T47D (cell line): ENCODE data around the gene SPRED2.

Experiments
- DNase-seq, 2 experiments: peaks; one replicate each; pipeline versions ENCODE4 v3.0.0 to v3.0.0-alpha.2; 2011 to 2012; ENCODE audit warnings: low read depth in 1 of 2, low spot score in 1 of 2
- JUND ChIP-seq: IDR thresholded peaks from 2 replicates; pipeline ENCODE4 v1.6.1; 2012; ENCODE audit warnings: low read depth
- in situ Hi-C: cut with HindIII; loops from 2 replicates; pipeline ENCODE4 v1.10.0; 2016; ENCODE audit warnings: low sequenced_read_pairs, low pct_unique_long_range_greater_than_20kb

Gene SPRED2

GRCh38 chr2:65309699-65310098 is 122.7 kb downstream of the SPRED2 start:
- in situ Hi-C loops = no loop called here
- no peak for TF ChIP-seq JUND
- peak; percentile 52 to 98 for DNase-seq

- no peak for DNase-seq
- TF ChIP-seq JUND = no peak
- in situ Hi-C loops = no loop called here
These were observed 126.5 kb downstream of the SPRED2 start for GRCh38 chr2:65305934-65306333.

- TF ChIP-seq JUND = no peak
- DNase-seq = peak in 1 of 2 experiments; percentile 63
- in situ Hi-C loops = no loop called here
These were observed 131.4 kb downstream of the SPRED2 start for GRCh38 chr2:65300761-65301711.

- TF ChIP-seq JUND = no peak
- in situ Hi-C loops = no loop called here
- DNase-seq = peak in 1 of 2 experiments; percentile 96
These were observed 132.2 kb downstream of the SPRED2 start for GRCh38 chr2:65300134-65300760.

- DNase-seq = no peak
- TF ChIP-seq JUND = no peak
- in situ Hi-C loops = no loop called here
These were observed 133.2 kb downstream of the SPRED2 start for GRCh38 chr2:65299246-65299645.

GRCh38 chr2:65298089-65298488 is 134.3 kb downstream of the SPRED2 start:
- in situ Hi-C loops = no loop called here
- TF ChIP-seq JUND = no peak
- no peak for DNase-seq

- TF ChIP-seq JUND = no peak
- no peak for DNase-seq
- in situ Hi-C loops = no loop called here
These were observed 134.9 kb downstream of the SPRED2 start for GRCh38 chr2:65297544-65297943.

GRCh38 chr2:65296971-65297370 is 135.4 kb downstream of the SPRED2 start:
- in situ Hi-C loops = no loop called here
- TF ChIP-seq JUND = no peak
- no peak for DNase-seq

- no peak for DNase-seq
- no peak for TF ChIP-seq JUND
- in situ Hi-C loops = no loop called here
These were observed 137.7 kb downstream of the SPRED2 start for GRCh38 chr2:65294701-65295100.

GRCh38 chr2:65294136-65294535 is 138.3 kb downstream of the SPRED2 start:
- in situ Hi-C loops = no loop called here
- TF ChIP-seq JUND = no peak
- DNase-seq = no peak

- DNase-seq = no peak
- in situ Hi-C loops = no loop called here
- no peak for TF ChIP-seq JUND
These were observed 139.0 kb downstream of the SPRED2 start for GRCh38 chr2:65293376-65293775.

- in situ Hi-C loops = no loop called here
- no peak for TF ChIP-seq JUND
- DNase-seq = no peak
These were observed 139.9 kb downstream of the SPRED2 start for GRCh38 chr2:65292461-65293011.

GRCh38 chr2:65292106-65292400 is 140.3 kb downstream of the SPRED2 start:
- no peak for TF ChIP-seq JUND
- DNase-seq = no peak
- in situ Hi-C loops = no loop called here
